ENCODE results near the gene NDFIP1.
A peak's percentile ranks its signal among the peaks of the same experiment; 100 is the strongest.

Gene NDFIP1

GRCh38 chr5:142108432-142109330 is at the start of gene NDFIP1:
NDFIP1 (plus strand) TSS chr5:142108779; CDS start chr5:142108975, 196 bp downstream.
- TF ChIP-seq CTCF (IDR thresholded peaks at IDR 0.05; ENCODE audit: low read depth, low read length), result no peak
- peak; percentile 35 for DNase-seq (ENCODE audit: extremely low read depth, low read depth)

GRCh38 chr5:142059304-142059940 is 49.2 kb upstream of the NDFIP1 start:
- peak; percentile 30 for TF ChIP-seq CTCF (IDR thresholded peaks at IDR 0.05; ENCODE audit: low read depth, low read length)
- DNase-seq (ENCODE audit: extremely low read depth, low read depth), result peak; percentile 43

- TF ChIP-seq CTCF (IDR thresholded peaks at IDR 0.05; ENCODE audit: low read depth, low read length), result no peak
- DNase-seq (ENCODE audit: extremely low read depth, low read depth), result no peak
Measured at GRCh38 chr5:142063376-142063775, 45.2 kb upstream of the NDFIP1 start.

- DNase-seq (ENCODE audit: extremely low read depth, low read depth), result peak; percentile 24
- no peak for TF ChIP-seq CTCF (IDR thresholded peaks at IDR 0.05; ENCODE audit: low read depth, low read length)
Measured at GRCh38 chr5:142063878-142064331, 44.7 kb upstream of the NDFIP1 start.

GRCh38 chr5:142065273-142065672 is 43.3 kb upstream of the NDFIP1 start:
- TF ChIP-seq CTCF (IDR thresholded peaks at IDR 0.05; ENCODE audit: low read depth, low read length), result no peak
- no peak for DNase-seq (ENCODE audit: extremely low read depth, low read depth)

- no peak for DNase-seq (ENCODE audit: extremely low read depth, low read depth)
- no peak for TF ChIP-seq CTCF (IDR thresholded peaks at IDR 0.05; ENCODE audit: low read depth, low read length)
Measured at GRCh38 chr5:142069606-142070399, 38.8 kb upstream of the NDFIP1 start.

Measured in AG09319 (cell line).